ENCODE measurements around the gene AQP11.

Gene AQP11

DNA sequence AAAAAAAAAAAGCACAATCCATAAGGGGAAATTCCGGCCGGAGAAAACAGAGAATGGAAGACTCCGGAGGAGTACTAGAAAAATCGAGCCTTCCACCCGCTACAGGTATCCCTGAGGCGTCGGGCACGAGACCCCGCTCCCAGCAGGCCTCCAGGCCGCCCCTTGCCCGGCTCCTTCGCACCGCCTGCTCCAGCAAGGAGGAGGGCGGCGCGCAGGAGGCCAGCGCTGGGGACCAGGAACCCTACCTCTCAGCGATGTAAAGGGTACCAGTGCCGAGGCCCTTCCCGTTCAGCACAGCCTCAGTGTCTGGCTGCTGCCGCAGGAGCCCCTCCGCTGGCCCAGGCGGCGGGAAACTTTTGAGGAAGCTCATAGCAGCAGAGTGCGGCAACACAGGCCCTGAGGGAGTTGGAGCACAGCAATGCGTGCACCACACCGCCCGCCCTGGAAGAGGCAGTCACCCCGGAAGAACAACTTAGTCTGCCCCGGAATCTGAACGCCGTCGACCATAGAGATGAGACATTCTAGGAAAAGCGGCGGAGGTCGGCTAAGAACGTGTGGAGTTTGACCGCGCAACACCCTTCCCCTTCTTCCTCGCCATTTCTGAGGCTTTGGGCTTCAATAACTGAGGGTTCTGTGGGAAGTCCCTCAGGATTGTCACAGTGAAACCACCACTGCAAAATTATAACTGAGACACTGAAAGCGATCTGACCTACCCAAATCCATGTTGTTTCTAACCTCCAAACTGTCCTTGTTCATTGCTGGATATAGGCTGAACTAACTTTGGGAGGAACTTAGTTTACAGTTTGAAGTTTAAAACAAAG is 47.8 kb downstream of the AQP11 start, which contains the start of gene CLNS1A:
TSS of gene CLNS1A (minus strand) at position 450 of the 821 bp plus-strand sequence. CDS start at position 370, 80 bp downstream.
- H3K27me3 ChIP-seq: no peaks in the 10 kb centered on the region
- peak within 1 kb of the TSS; percentile 86 to 98 (median 94) for H3K9ac ChIP-seq
- H3K4me3 ChIP-seq: peak within 1 kb of the TSS; percentile 76 to 98 (median 90)
- H3K9me3 ChIP-seq (replicated peaks in 1 of 11): peaks cover 18 to 41% (median 31%) of the 10 kb centered on the region in 11 experiments
- peak within 1 kb of the TSS; percentile 65 to 98 (median 93) for H3K27ac ChIP-seq
- peak in 6 of 11 experiments; percentile 39 to 85 (median 74); a peak in 10 of 22 replicates for TF ChIP-seq Cebpa-rat (IDR thresholded peaks at IDR 0.05)
- peaks cover 4 to 33% (median 30%) of the 10 kb centered on the region in 11 experiments; a peak in 20 of 22 replicates for H3K36me3 ChIP-seq
- H3K4me2 ChIP-seq: peak within 1 kb of the TSS; percentile 69 to 94 (median 91)
- peaks cover 26 to 46% (median 35%) of the 10 kb centered on the region in 10 experiments for H3K4me1 ChIP-seq
- H4K20me1 ChIP-seq: peaks cover 0 to 22% (median 5%) of the 10 kb centered on the region in 11 experiments; a peak in 5 of 22 replicates

DNA sequence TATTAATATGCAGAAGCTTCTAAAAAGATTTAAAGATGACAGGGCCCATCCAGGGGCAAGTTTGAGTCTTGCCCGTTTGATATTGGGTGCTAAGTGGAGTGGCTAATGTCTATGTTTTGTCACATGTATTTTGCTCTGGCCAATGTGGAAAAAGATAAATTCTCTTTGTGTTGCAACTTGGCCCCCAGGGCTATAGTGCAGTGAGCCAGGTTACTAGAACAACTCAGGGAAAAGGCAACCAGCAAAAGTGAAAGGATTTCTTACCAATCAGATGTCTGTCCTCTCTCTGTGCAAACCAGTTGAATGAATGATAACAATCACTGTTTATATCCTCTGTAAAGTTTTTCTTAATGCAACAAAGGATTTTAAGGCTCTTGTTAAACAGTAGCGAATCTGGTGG is 52.5 kb downstream of the AQP11 start:
- no peak overlapping the region for H3K9ac ChIP-seq
- H3K9me3 ChIP-seq (replicated peaks in 1 of 11): peaks cover 18 to 33% (median 27%) of the 10 kb centered on the region in 11 experiments
- H3K27me3 ChIP-seq: no peaks in the 10 kb centered on the region
- no peaks in the 10 kb centered on the region for H4K20me1 ChIP-seq
- H3K36me3 ChIP-seq: no peaks in the 10 kb centered on the region
- no peak overlapping the region for H3K4me3 ChIP-seq
- TF ChIP-seq Cebpa-rat (IDR thresholded peaks at IDR 0.05): no peak
- H3K27ac ChIP-seq: no peak overlapping the region
- H3K4me1 ChIP-seq: peaks cover 5 to 18% (median 12%) of the 10 kb centered on the region in 10 experiments; a peak in 19 of 20 replicates
- H3K4me2 ChIP-seq: no peak overlapping the region

DNA sequence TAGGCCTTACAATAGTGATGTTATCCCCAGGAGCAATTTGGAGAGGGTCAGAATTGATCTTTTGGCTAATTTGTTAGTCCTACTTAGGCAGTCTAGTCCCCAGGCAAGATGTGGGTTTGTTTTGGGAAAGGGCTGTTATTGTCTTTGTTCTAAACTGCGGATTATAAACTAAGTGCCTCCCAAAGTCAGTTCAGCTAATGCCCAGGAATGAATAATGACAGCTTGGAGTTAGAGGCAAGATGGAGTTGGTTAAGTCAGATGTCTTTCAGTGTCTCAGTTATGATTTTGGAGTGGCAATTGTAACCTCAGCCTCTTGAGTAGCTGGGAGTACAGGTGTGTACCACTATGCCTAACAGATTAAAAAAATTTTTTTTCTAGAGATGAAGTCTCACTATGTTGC is 55.1 kb downstream of the AQP11 start:
- TF ChIP-seq Cebpa-rat (IDR thresholded peaks at IDR 0.05): no peak
- H3K4me2 ChIP-seq: peak overlapping the region in 5 of 11 experiments; percentile 22 to 37 (median 29); a peak in 5 of 22 replicates

DNA sequence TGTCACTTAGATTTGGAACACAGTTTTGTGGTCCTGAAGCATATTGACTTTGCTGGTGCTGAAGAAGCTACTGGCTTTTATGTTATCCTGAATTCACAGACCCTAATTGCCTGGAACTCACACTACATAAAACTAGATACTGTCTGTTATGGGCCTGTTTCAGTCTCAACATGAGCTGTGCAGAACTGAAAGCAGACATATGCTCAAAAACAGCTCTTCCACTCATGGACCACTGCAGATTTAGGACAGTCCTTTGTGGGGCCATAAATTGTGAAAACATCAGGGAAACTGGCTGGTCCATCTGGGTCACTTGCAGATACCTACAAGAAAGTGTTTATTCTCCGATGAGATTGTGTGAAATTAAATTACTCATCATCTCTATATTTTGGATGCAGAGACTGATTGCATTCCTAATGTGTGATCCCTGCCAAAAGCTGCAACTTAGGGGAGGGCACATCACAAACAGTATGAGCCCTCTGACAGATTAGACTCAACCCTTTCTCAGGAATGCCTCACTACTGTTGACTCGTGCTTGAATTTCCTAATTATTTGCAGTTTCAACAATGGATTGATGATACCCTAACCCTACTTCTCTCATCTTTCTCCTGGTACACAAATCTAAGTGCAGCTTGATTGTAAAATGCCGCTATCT is 58.0 kb downstream of the AQP11 start:
- H3K27ac ChIP-seq: no peak overlapping the region
- no peak for TF ChIP-seq Cebpa-rat (IDR thresholded peaks at IDR 0.05)

More for the DNA sequence above, 55.1 kb downstream of the AQP11 start:
- H3K4me3 ChIP-seq: no peak overlapping the region
- H3K36me3 ChIP-seq: no peaks in the 10 kb centered on the region
- H3K27me3 ChIP-seq: no peaks in the 10 kb centered on the region
- no peaks in the 10 kb centered on the region for H4K20me1 ChIP-seq
- H3K9ac ChIP-seq: no peak overlapping the region
- H3K27ac ChIP-seq: no peak overlapping the region
- peaks cover 16 to 21% (median 18%) of the 10 kb centered on the region in 11 experiments for H3K9me3 ChIP-seq (replicated peaks in 1 of 11)
- H3K4me1 ChIP-seq: peaks cover 0 to 14% (median 7%) of the 10 kb centered on the region in 10 experiments; a peak in 16 of 20 replicates

DNA sequence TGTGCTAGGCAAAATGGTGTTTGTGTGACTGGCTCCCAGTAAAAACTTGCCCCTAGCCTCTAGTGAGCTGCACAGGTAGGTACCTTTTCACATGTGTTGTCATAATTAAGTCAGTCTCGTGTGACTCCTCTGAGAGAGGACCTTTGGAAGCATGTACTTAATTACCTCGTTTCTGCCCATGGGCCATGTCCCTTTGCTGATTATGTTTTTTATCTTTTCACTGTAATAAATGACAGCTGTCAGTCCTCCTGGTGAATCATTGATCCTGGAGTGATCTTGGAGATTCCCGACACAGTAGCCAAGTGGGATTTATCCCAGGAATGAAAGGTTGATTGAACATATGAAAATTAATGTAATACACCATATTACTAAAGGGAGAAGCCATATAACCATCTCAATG is 60.4 kb downstream of the AQP11 start:
- Histone ChIP-seq H3K27ac (no peak overlapping the region), H3K9me3 (replicated peaks in 1 of 11) (no peaks in the 10 kb centered on the region), H3K4me3 (no peak overlapping the region), H3K27me3 (no peaks in the 10 kb centered on the region), H3K9ac (no peak overlapping the region), H3K4me1 (no peaks in the 10 kb centered on the region), H3K36me3 (no peaks in the 10 kb centered on the region), H4K20me1 (no peaks in the 10 kb centered on the region), H3K4me2 (no peak overlapping the region)
- TF ChIP-seq Cebpa-rat (IDR thresholded peaks at IDR 0.05): no peak

More for the DNA sequence above, 58.0 kb downstream of the AQP11 start:
- H3K27me3 ChIP-seq: no peaks in the 10 kb centered on the region
- peaks cover 0 to 14% (median 7%) of the 10 kb centered on the region in 10 experiments; a peak in 16 of 20 replicates for H3K4me1 ChIP-seq
- H4K20me1 ChIP-seq: no peaks in the 10 kb centered on the region
- no peaks in the 10 kb centered on the region for H3K36me3 ChIP-seq
- no peak overlapping the region for H3K4me3 ChIP-seq
- no peak overlapping the region for H3K9ac ChIP-seq
- no peaks in the 10 kb centered on the region for H3K9me3 ChIP-seq (replicated peaks in 1 of 11)
- no peak overlapping the region for H3K4me2 ChIP-seq

DNA sequence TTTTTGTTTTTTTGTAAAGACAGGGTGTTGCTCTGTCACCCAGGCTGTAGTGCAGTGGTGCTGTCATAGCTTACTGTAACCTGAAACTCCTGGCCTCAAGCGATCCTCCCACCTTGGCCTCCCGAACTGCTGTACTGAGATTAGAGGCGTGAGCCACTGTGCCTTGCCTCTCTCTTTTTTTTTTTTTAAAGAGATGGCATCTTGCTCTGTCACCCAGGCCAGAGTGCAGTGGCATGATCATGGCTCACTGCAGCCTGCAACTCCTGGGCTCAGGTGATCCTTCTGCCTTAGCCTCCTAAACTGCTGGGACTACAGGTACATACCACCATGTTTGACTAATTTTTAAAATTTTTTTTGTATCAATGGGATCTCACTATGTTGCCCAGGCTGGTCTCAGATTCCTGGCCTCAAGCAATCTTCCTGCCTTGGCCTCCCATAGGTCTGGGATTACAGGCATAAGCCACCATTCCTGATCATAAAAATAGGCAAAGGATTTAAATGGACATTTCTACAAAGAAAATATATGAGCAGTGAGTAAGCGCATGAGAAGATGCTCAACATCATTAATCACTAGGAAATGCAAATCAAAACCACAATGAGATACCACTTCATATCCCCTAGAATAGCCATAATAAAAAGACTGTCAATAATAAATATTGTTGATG is 65.1 kb downstream of the AQP11 start:
- Histone ChIP-seq H4K20me1 (no peaks in the 10 kb centered on the region), H3K27me3 (no peaks in the 10 kb centered on the region), H3K4me3 (no peak overlapping the region), H3K4me1 (peaks cover 0 to 5% (median 1%) of the 10 kb centered on the region in 10 experiments; a peak in 11 of 20 replicates), H3K9ac (no peak overlapping the region), H3K36me3 (no peaks in the 10 kb centered on the region), H3K4me2 (no peak overlapping the region), H3K27ac (no peak overlapping the region), H3K9me3 (replicated peaks in 1 of 11) (no peaks in the 10 kb centered on the region)
- TF ChIP-seq Cebpa-rat (IDR thresholded peaks at IDR 0.05): no peak

DNA sequence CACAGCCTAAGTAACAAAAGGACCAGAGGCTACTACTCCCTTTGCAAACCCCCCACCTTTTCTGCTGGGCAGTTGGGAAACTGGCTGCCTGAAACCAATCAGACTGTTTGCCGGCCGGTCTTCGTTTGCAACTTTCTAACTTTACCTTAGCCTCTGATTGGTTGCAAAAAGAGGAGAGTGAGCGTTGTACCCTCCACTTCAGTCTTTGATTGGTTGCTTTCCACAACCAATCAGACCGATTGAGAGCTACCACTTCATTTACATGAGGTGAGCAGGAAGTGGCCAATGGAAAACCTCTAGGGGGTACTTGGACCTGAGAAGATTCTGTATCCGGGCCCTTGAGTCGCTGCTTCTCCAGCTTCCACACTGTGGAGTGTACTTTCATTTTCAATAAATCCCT is 66.6 kb downstream of the AQP11 start:
- Histone ChIP-seq H3K27ac (no peak overlapping the region), H3K27me3 (no peaks in the 10 kb centered on the region), H4K20me1 (peaks cover 0 to 5% (median 0%) of the 10 kb centered on the region in 11 experiments; a peak in 2 of 22 replicates), H3K9me3 (replicated peaks in 1 of 11) (no peaks in the 10 kb centered on the region), H3K4me2 (no peak overlapping the region), H3K36me3 (no peaks in the 10 kb centered on the region), H3K4me3 (no peak overlapping the region), H3K9ac (no peak overlapping the region), H3K4me1 (peaks cover 14 to 20% (median 16%) of the 10 kb centered on the region in 10 experiments)
- TF ChIP-seq Cebpa-rat (IDR thresholded peaks at IDR 0.05): no peak

DNA sequence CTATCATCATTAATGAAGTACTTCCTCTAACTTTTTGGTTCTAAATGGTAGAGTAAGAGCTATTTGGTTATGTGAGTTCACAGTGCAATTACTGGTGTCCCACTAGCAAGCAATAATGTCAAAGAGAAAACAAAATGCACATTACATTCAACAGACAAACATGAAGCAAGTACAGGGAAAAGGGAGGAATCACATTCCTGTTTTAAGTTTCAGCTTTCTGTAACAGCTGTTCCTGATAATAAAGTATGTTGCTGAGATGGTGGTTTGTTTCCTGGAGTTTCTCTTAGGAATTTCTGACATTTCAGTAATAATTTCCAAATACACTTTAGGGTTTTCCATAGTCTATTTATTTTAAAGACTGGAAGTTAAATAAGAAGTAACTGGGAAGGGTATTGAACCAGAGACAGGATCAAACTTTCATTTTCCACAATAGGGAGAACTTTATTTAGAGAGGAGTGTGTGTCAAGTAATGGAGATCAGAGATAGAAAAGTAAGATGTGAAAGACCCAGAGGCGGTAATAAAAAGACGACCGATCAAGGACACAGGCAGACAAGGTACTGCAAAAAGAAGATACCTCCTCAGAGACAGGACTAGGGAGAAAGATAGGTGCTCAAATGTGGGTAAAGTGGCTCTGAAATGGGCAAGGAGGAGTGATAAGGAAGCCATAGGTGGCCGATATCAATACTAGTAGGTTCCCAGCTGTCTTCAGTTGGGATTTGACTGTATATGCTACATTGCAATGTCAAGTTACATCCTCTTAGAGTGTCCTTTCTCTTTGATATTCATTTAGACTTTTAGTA is 68.7 kb downstream of the AQP11 start:
- no peak overlapping the region for H3K27ac ChIP-seq
- peaks cover 0 to 6% (median 0%) of the 10 kb centered on the region in 11 experiments; a peak in 2 of 22 replicates for H4K20me1 ChIP-seq
- H3K4me2 ChIP-seq: no peak overlapping the region
- peaks cover 0 to 2% (median 0%) of the 10 kb centered on the region in 11 experiments; a peak in 1 of 22 replicates for H3K36me3 ChIP-seq
- H3K4me1 ChIP-seq: peaks cover 19 to 34% (median 29%) of the 10 kb centered on the region in 10 experiments
- H3K9ac ChIP-seq: no peak overlapping the region
- no peaks in the 10 kb centered on the region for H3K9me3 ChIP-seq (replicated peaks in 1 of 11)
- TF ChIP-seq Cebpa-rat (IDR thresholded peaks at IDR 0.05): no peak
- no peaks in the 10 kb centered on the region for H3K27me3 ChIP-seq
- H3K4me3 ChIP-seq: no peak overlapping the region

Data from BLaER1 treated with 17β-estradiol and CSF1 and Interleukin-3, amounts not matched to agents 10 nM and 100 nM (cell line).